ENCODE results near the gene NUDT5.
"Not testable (repeated sequence)": the region's sequence is repeated elsewhere in the genome, so short reads cannot be mapped to it uniquely, and the experiment has no call there.

Gene NUDT5

DNA sequence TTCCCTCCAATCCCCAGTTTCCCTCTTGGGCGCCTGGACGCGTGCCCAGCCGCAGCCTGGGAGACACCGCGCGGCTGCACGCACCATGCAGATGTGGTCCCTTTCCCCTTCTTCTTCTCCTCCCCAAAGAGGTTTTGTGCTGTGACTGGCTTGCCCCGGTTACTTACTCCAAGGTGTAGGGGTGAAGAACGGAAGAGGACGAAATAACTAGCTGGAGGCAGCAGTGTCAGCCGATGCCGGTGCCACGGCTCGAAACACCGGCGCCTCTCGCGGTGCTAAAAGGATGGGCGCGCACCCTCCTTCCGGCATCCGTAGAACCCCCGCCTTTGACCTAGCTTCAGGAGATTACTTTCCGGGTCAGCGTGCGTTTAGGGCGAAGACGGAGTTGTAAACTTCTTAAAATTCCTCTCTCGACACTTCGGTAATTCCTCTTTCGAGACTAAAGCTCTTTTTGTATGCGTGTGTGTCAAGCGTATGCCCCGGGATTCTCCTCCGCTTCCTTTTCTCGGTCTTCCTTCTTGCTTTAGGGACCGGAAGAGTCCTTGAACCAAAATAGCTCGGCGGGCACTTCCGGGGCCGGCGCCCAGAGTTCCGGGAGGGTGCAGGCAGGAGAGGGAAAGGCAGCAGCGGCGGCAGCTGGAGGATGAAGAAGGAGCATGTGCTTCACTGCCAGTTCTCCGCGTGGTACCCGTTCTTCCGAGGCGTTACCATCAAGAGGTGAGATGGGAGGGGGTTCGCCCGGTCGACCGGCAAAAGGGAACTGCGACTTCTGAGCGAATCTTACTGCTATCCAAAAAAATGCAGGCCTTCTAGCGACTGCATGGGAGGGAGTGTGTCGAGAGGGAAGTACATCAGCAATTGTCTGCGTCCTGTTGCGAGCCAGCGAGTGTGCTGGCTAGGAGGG, at the start of gene NUDT5, which contains the start of gene CDC123:
TSS of gene NUDT5 (minus strand) at position 289 of the 904 bp plus-strand sequence. CDS start 9,600 bp downstream, outside the sequence.
TSS of gene CDC123 (plus strand) at position 586 of the 904 bp plus-strand sequence. CDS start at position 644, 58 bp downstream.
- peak within 1 kb of the TSS; percentile 93 for H3K27ac ChIP-seq (ENCODE audit: low read depth, low read length)
- peaks cover 7% of the 10 kb centered on the region for H3K36me3 ChIP-seq (ENCODE audit: control insufficient read depth, insufficient read depth, low read length)
- H3K4me3 ChIP-seq (ENCODE audit: low read length) = peak within 1 kb of the TSS; percentile 96
- H3K27me3 ChIP-seq (ENCODE audit: control insufficient read depth, insufficient read depth, low read length) = no peaks in the 10 kb centered on the region
- H3K9ac ChIP-seq (ENCODE audit: low read length) = peak within 1 kb of the TSS; percentile 85
- peaks cover 9% of the 10 kb centered on the region for H3K4me1 ChIP-seq (ENCODE audit: control insufficient read depth, insufficient read depth, low read length)

DNA sequence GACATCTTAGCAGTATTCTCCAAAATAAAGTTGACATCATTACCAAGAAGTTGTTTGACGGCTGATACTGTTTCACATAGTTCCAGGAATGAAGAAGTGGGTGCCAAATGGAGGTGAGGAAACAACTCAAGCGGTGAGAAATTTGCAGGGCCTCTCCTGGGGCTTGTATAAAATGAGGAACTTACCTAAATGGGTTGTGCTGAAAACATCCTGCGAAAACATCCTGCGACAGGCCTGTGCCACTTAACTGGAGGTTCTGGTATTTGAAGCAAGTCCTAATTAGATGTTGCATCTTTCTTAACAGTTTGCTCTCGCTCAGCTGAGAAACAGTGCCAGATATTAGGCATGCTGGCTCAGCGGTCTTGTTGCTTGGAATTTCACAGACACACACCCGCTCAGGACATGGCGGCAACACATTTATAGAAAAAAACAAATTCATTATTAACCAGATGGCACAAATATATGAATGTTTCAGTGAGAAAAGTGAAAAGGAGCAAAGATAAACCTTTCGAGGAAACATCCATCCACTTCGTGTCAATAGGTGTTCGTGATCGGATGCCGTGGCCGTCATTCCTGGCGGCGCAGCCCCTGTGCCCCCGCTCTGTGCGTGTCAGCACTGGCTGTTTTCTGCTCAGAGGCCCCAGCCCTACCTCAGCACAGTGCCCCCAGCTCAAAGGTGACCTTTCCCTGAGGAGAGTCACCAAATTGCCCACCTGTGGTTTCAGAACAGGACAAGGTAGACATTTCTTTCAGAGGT, 48.4 kb upstream of the NUDT5 start:
- Histone ChIP-seq H3K4me3 (ENCODE audit: low read length) (no peak overlapping the region), H3K36me3 (ENCODE audit: control insufficient read depth, insufficient read depth, low read length) (peaks cover 21% of the 10 kb centered on the region), H3K27ac (ENCODE audit: low read depth, low read length) (no peak overlapping the region), H3K9ac (ENCODE audit: low read length) (no peak overlapping the region), H3K4me1 (ENCODE audit: control insufficient read depth, insufficient read depth, low read length) (peaks cover 3% of the 10 kb centered on the region), H3K27me3 (ENCODE audit: control insufficient read depth, insufficient read depth, low read length) (no peaks in the 10 kb centered on the region)

- Histone ChIP-seq H3K27ac (ENCODE audit: low read depth, low read length) (peak overlapping the region; percentile 18), H3K4me1 (ENCODE audit: control insufficient read depth, insufficient read depth, low read length) (peaks cover 3% of the 10 kb centered on the region), H3K4me3 (ENCODE audit: low read length) (no peak overlapping the region), H3K36me3 (ENCODE audit: control insufficient read depth, insufficient read depth, low read length) (peaks cover 16% of the 10 kb centered on the region), H3K27me3 (ENCODE audit: control insufficient read depth, insufficient read depth, low read length) (no peaks in the 10 kb centered on the region), H3K9ac (ENCODE audit: low read length) (no peak overlapping the region)
These were observed 46.3 kb upstream of the NUDT5 start for GRCh38 chr10:12241810-12242529.

DNA sequence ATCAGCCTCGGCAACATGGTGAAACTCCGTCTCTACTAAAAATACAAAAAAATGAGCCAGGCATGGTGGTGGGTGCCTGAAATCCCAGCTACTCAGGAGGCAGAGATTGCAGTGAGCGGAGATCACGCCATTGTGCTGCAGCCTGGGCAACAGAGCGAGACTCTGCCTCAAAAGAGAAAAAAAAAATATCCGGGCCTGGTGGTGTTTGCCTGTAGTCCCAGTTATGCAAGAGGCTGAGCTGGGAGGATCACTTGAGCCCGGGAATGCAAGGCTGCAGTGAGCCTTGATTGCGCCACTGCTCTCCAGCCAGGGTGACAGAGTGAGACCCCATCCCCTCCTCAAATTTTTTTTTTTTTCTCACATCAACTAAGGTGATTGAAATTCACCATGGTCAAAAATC, 43.1 kb upstream of the NUDT5 start:
- Histone ChIP-seq H3K4me1 (ENCODE audit: control insufficient read depth, insufficient read depth, low read length) (peaks cover 17% of the 10 kb centered on the region), H3K4me3 (ENCODE audit: low read length) (no peak overlapping the region), H3K27me3 (ENCODE audit: control insufficient read depth, insufficient read depth, low read length) (no peaks in the 10 kb centered on the region), H3K27ac (ENCODE audit: low read depth, low read length) (no peak overlapping the region), H3K36me3 (ENCODE audit: control insufficient read depth, insufficient read depth, low read length) (peaks cover 4% of the 10 kb centered on the region), H3K9ac (ENCODE audit: low read length) (no peak overlapping the region)

- Histone ChIP-seq H3K27me3 (ENCODE audit: control insufficient read depth, insufficient read depth, low read length) (no peaks in the 10 kb centered on the region), H3K4me3 (ENCODE audit: low read length) (no peak overlapping the region), H3K9ac (ENCODE audit: low read length) (no peak overlapping the region), H3K4me1 (ENCODE audit: control insufficient read depth, insufficient read depth, low read length) (peaks cover 17% of the 10 kb centered on the region), H3K36me3 (ENCODE audit: control insufficient read depth, insufficient read depth, low read length) (peaks cover 2% of the 10 kb centered on the region), H3K27ac (ENCODE audit: low read depth, low read length) (no peak overlapping the region)
These were observed 41.9 kb upstream of the NUDT5 start for GRCh38 chr10:12237265-12238220.

DNA sequence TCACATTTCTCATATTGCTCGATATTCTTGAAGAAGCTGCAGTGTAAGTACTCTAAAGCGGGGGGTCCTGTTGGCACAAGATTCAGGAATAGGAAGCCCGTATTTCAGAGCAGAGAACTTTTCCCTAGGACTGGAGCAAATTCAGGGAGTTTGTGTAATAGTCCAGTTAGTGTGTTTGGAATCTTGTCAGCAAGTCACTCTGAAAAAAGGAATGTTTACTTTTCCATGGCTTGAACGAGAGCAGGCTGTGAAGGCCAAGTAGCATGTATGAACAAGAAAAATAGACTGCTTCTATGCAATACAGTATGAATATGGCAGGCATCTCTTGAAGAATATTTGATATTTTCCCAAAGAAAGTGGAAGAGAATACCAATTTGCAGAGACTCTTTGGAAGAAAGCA, 40.1 kb upstream of the NUDT5 start:
- Histone ChIP-seq H3K4me1 (ENCODE audit: control insufficient read depth, insufficient read depth, low read length) (peaks cover 14% of the 10 kb centered on the region), H3K9ac (ENCODE audit: low read length) (no peak overlapping the region), H3K27me3 (ENCODE audit: control insufficient read depth, insufficient read depth, low read length) (no peaks in the 10 kb centered on the region), H3K27ac (ENCODE audit: low read depth, low read length) (no peak overlapping the region), H3K36me3 (ENCODE audit: control insufficient read depth, insufficient read depth, low read length) (peaks cover 2% of the 10 kb centered on the region), H3K4me3 (ENCODE audit: low read length) (no peak overlapping the region)

DNA sequence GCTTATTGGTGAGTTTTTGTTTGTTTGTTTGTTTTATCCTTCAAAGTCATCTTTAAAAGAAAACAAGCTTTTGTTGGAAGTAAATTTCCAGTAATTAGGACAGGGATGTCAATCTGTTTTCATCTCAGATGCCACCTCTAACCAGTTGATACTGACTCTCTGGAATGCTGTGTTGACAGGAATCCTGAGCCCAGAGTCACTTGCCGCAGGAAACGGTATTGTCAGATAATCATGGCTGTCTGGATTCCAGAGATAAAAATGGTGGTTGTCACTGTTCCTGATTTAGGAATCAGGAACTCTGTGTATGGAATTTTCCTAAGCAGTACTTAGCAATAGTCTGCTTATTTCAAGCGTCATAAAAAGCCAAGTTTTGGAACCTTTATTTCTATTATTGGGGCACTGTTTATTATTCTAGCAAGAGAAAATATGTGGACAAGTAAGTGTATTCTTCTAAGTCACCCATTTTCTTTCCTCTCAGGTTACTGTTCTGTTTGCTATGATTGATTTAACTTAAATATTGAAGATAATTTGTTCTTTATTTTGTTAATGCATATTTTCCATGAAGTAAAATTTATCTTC, 39.5 kb upstream of the NUDT5 start:
- H3K27me3 ChIP-seq (ENCODE audit: control insufficient read depth, insufficient read depth, low read length) = no peaks in the 10 kb centered on the region
- H3K4me1 ChIP-seq (ENCODE audit: control insufficient read depth, insufficient read depth, low read length) = peaks cover 14% of the 10 kb centered on the region
- no peak overlapping the region for H3K9ac ChIP-seq (ENCODE audit: low read length)
- peaks cover 2% of the 10 kb centered on the region for H3K36me3 ChIP-seq (ENCODE audit: control insufficient read depth, insufficient read depth, low read length)
- no peak overlapping the region for H3K4me3 ChIP-seq (ENCODE audit: low read length)
- no peak overlapping the region for H3K27ac ChIP-seq (ENCODE audit: low read depth, low read length)

- not testable (repeated sequence) for H3K27ac ChIP-seq (ENCODE audit: low read depth, low read length); H3K9ac ChIP-seq (ENCODE audit: low read length); H3K27me3 ChIP-seq (ENCODE audit: control insufficient read depth, insufficient read depth, low read length); H3K4me3 ChIP-seq (ENCODE audit: low read length); H3K36me3 ChIP-seq (ENCODE audit: control insufficient read depth, insufficient read depth, low read length)
- H3K4me1 ChIP-seq (ENCODE audit: control insufficient read depth, insufficient read depth, low read length) = peaks cover 14% of the 10 kb centered on the region
These were observed 39.0 kb upstream of the NUDT5 start for GRCh38 chr10:12234687-12235086.

GRCh38 chr10:12228851-12229250, 33.2 kb upstream of the NUDT5 start:
- H3K27me3 ChIP-seq (ENCODE audit: control insufficient read depth, insufficient read depth, low read length) = no peaks in the 10 kb centered on the region
- peaks cover 4% of the 10 kb centered on the region for H3K4me1 ChIP-seq (ENCODE audit: control insufficient read depth, insufficient read depth, low read length)
- no peak overlapping the region for H3K4me3 ChIP-seq (ENCODE audit: low read length)
- no peak overlapping the region for H3K9ac ChIP-seq (ENCODE audit: low read length)
- H3K36me3 ChIP-seq (ENCODE audit: control insufficient read depth, insufficient read depth, low read length) = no peaks in the 10 kb centered on the region
- H3K27ac ChIP-seq (ENCODE audit: low read depth, low read length) = no peak overlapping the region

DNA sequence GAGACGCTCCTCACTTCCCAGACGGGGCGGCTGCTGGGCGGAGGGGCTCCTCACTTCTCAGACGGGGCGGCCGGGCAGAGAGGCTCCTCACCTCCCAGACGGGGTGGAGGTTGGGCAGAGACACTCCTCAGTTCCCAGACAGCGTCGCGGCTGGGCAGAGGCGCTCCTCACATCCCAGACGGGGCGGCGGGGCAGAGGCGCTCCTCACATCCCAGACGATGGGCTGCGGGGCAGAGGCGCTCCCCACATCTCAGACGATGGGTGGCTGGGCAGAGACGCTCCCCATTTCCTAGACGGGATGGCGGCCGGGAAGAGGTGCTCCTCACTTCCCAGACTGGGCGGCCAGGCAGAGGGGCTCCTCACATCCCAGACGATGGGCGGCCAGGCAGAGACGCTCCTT, 30.7 kb upstream of the NUDT5 start:
- not testable (repeated sequence) for H3K27ac ChIP-seq (ENCODE audit: low read depth, low read length); H3K27me3 ChIP-seq (ENCODE audit: control insufficient read depth, insufficient read depth, low read length); H3K4me1 ChIP-seq (ENCODE audit: control insufficient read depth, insufficient read depth, low read length); H3K9ac ChIP-seq (ENCODE audit: low read length); H3K4me3 ChIP-seq (ENCODE audit: low read length); H3K36me3 ChIP-seq (ENCODE audit: control insufficient read depth, insufficient read depth, low read length)

GRCh38 chr10:12225444-12225843, 29.8 kb upstream of the NUDT5 start:
- H3K4me3 ChIP-seq (ENCODE audit: low read length) = no peak overlapping the region

More at GRCh38 chr10:12225444-12225843, 29.8 kb upstream of the NUDT5 start:
- H3K27me3 ChIP-seq (ENCODE audit: control insufficient read depth, insufficient read depth, low read length) = no peaks in the 10 kb centered on the region
- no peaks in the 10 kb centered on the region for H3K36me3 ChIP-seq (ENCODE audit: control insufficient read depth, insufficient read depth, low read length)
- peaks cover 7% of the 10 kb centered on the region for H3K4me1 ChIP-seq (ENCODE audit: control insufficient read depth, insufficient read depth, low read length)
- no peak overlapping the region for H3K9ac ChIP-seq (ENCODE audit: low read length)
- no peak overlapping the region for H3K27ac ChIP-seq (ENCODE audit: low read depth, low read length)

Measured in rectal smooth muscle tissue (tissue), 1 donor.